GM12892 (cell line): ENCODE measurements around the gene TAF5.

Experiments used
- POLR2A ChIP-seq: IDR thresholded peaks from 2 replicates; pipeline ENCODE4 v1.6.1; 2011; ENCODE audit warnings: low read depth, low read length, control low read depth
- POLR2AphosphoS5 ChIP-seq: IDR thresholded peaks from 2 replicates; pipeline ENCODE4 v1.6.1; 2011; ENCODE audit warnings: low read depth, low read length, control low read depth

DNA sequence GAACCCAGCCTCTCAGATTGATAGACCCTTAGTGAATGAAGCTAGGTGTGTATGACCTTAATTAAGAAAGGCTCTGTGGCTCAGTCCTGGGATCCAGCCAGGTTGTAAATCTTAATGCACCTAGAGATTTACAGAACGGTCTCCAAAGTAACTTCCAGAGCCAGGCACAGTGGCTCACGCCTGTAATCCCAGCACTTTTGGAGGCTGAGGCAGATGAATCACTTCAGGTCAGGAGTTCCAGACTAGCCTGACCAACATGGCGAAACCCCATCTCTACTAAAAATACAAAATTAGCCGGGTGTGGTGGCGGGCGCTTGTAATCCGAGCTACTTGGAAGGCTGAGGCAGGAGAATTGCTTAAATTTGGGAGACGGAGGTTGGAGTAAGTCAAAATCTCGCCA lies 60.1 kb downstream of the TAF5 start:
- no peak for TF ChIP-seq POLR2AphosphoS5
- TF ChIP-seq POLR2A, result no peak
